Activated CD4-positive, CD25-positive, alpha-beta regulatory T cell (primary cell): ENCODE data around the gene LRIG1.

Source experiments
- DNase-seq, 4 experiments: peaks; one replicate each; lab custom pipeline; 2025; lab: John Stamatoyannopoulos, UW

LRIG1 gene

GRCh38 chr3:66489115-66489514, 11.7 kb downstream of the LRIG1 start:
- DNase-seq: no peak

- no peak for DNase-seq
Observed at GRCh38 chr3:66488492-66488891, 12.3 kb downstream of the LRIG1 start.

- no peak for DNase-seq
Observed at GRCh38 chr3:66487465-66487864, 13.4 kb downstream of the LRIG1 start.

DNA sequence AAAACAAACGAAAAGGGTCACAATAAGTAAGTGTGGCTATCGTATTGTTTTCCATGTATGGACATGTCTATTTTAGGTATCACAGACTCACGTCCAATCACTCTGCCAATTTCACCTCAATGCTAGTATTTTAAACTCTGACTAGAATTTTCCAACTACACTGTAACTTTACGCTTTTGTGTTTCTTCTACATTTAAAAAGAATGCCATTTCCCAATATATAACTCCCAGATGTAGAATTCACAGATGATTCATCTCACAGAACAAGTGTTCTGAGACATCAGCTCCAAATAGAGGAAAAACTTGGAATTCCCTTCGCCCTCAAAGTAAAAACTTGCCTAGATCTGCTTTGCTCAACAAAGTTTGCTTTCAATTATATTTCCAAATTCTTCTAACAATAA, 14.2 kb downstream of the LRIG1 start:
- DNase-seq: no peak

GRCh38 chr3:66486202-66486601, 14.6 kb downstream of the LRIG1 start:
- DNase-seq: no peak

DNA sequence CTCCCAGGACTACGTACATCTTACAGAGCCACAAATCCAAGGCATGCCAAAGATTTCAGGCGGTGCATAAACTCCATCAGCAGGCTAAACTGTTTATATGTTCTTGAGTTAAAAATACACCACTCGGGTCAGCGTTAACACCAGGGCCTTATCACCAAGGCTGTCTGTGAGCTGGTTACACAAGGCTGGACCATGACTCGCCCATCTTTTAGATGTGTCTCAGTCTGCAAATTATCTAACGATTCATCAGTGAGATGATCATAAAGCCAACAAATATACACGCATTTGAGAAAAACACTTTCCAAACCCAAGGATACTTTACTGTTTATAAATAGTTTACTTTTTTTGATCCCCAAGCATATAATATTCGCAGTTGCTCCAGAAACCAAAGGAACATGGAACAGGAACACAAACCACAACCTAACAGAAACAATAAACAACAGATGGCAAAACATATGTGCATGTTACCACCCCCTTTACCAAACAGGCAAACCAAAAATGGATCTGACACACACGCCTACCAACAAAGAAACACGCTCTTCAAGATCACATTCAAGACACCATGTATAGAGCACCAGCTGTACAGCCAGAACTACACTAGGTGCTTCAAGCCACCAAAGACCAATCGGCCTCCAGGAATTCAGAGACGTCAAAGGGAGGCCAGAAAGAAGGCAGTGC, 15.4 kb downstream of the LRIG1 start:
- DNase-seq: no peak

GRCh38 chr3:66484106-66484844, 16.5 kb downstream of the LRIG1 start:
- no peak for DNase-seq

DNA sequence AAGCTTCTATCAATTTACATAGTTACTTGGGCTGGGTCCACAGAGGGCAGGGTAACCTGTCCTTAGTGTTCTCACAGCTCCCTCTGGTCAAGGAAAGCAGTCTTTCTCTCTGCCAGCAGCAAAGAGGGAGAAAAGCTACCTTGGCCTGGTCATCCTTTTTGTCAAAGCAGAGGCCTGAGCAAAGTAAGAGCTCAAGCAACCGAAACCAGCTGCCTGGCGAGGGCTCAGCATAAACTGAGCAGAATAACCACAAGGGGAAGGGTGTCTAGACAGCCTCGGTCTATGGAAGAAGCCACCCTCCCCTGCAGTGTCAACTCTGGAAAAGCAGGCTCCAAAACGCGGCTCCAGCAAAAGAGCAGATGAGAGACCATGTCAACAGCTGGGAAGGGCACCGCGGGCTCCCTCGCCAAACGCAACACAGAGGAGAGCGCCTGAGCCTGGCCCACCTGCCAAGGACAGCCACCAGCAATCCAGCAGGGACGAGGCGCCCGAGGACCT, 17.4 kb downstream of the LRIG1 start:
- no peak for DNase-seq

DNA sequence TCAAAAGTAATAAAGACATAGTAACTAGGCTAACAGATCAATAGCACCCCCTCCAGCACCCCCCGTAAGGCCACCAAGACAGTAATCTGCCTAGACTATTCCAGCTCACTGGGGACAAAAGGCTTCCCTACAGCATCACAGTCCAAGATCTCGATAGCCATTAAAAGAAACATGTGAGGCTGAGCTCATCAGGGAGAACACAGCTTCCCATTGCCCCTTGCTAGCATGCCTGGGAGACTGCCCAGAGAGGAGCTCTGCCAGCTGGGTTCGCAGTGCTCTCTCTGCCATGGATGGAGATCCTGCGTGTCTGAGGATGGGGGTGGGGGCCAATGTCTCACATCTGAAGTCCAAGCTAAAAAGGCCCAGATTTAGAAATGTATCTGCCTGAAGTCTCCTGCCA, 17.8 kb downstream of the LRIG1 start:
- DNase-seq: no peak

DNA sequence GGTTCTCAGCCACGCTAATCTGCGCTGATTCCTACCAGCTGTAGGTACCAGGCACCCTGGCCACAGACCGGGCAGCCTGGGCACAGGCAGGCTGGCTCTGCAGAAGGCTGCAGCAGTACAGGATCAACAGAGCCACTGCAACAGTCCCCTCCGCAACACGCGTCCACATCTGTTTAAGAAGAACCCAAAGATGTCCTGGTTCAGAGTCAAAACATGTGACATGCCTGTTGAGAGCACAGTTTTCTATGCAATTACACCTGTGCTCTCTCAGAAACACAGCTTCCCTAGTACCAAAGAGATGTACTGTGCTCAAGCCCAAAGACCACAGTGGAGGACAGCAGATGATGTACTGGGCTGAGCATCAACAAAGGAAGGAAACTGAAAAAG, 18.8 kb downstream of the LRIG1 start:
- DNase-seq: no peak

GRCh38 chr3:66481071-66482017, 19.5 kb downstream of the LRIG1 start:
- no peak for DNase-seq

DNA sequence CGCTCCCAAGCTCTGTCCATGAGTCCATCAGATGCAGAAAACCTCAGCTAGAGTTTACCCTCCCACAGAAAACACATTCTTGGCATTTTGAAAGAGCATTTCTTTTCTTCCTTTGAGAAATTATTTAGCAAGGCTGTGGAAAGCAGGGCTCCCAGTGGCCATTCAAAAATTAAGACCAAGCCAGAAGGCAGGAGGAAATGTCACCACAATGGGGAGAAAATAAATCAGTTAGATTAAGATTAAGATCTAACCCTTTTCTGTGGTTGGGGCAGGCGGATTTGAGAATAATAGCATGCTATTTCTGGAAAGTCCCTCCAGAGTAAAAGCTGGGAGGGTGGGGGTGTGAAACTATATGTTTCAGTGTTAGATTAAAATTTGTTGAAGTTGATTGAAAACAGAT, 20.2 kb downstream of the LRIG1 start:
- DNase-seq: no peak

DNA sequence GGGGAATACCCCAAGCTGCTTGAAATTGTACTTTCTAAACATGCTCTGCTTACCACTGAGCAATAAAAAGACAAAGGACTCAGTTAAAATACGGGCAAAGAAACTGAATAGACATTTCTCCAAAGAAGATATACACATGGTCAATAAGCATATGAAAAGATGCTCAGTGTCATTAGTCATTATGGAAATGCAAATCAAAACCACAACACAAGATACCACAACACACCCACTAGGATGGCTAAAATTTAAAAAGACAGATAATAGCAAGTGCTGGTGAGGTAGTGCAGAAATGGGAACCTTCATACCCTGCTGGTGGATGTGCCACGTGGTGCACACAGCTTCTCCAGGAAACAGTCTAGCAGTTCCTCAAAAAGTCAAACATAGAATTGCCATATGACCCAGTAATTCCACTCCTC, 21.3 kb downstream of the LRIG1 start:
- DNase-seq: no peak

GRCh38 chr3:66478960-66479359, 21.9 kb downstream of the LRIG1 start:
- no peak for DNase-seq

DNA sequence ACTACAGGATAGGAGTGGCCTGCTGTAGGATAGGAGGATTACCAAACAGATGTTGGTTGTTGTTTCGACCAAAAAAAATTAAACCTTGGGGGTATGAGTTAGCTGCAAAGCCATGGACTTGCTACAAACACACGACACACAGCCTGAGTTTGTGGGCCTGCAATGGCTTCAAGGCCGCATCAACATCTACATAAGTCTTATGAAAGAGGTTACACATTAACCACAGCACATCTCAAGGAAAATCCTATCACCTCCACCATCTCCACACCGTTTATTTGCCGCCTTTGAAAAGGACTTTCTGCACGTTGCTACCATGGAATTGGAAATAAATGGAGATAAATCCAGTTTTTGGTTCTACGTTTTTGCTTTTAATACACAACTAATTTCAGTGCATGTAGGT, 23.0 kb downstream of the LRIG1 start:
- no peak for DNase-seq

- no peak for DNase-seq
Observed at GRCh38 chr3:66476852-66477381, 23.9 kb downstream of the LRIG1 start.

- no peak for DNase-seq
Observed at GRCh38 chr3:66475386-66476020, 25.3 kb downstream of the LRIG1 start.

DNA sequence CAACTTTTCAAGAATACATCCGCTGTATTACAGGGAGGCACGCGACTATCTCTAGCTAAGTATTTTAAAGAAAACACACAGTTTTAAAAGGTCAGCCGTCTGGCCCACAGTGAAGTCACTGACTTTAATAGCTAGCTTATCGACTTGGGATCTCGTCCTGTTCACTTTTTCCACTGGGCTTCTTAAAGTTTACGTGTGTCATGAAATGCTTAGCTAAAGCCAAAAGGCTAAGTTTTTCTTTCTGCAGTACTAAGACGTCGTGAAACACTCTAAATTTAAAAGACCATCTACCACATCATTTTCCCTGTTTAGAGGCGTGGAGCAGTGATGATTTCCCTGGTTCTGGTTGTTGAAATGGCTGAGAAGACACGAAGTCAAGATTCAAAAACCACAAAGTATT, 27.1 kb downstream of the LRIG1 start:
- peak in 1 of 4 experiments; percentile 7 for DNase-seq

GRCh38 chr3:66473181-66473580, 27.6 kb downstream of the LRIG1 start:
- DNase-seq: no peak

- peak in 3 of 4 experiments; percentile 3 to 18 (median 6) for DNase-seq
Observed at GRCh38 chr3:66472313-66473134, 28.3 kb downstream of the LRIG1 start.
